ENCODE results near the gene PIP4K2A.

PIP4K2A gene

GRCh38 chr10:22620929-22621328, 93.4 kb downstream of the PIP4K2A start:
- Histone ChIP-seq H3K27ac (no peak overlapping the region), H4K20me1 (peaks cover 0 to 74% (median 19%) of the 10 kb centered on the region in 11 experiments; a peak in 11 of 22 replicates), H3K4me2 (peak overlapping the region in 2 of 11 experiments; percentile 21 to 55; a peak in 2 of 22 replicates), H3K4me3 (no peak overlapping the region), H3K9me3 (replicated peaks in 1 of 11) (peaks cover 0 to 5% (median 0%) of the 10 kb centered on the region in 11 experiments; a peak in 2 of 22 replicates), H3K36me3 (peaks cover 0 to 13% (median 0%) of the 10 kb centered on the region in 11 experiments; a peak in 5 of 22 replicates), H3K4me1 (peaks cover under 1 to 97% (median 8%) of the 10 kb centered on the region in 10 experiments; a peak in 17 of 20 replicates), H3K27me3 (no peaks in the 10 kb centered on the region), H3K9ac (no peak overlapping the region)
- TF ChIP-seq Cebpa-rat (IDR thresholded peaks at IDR 0.05): no peak

DNA sequence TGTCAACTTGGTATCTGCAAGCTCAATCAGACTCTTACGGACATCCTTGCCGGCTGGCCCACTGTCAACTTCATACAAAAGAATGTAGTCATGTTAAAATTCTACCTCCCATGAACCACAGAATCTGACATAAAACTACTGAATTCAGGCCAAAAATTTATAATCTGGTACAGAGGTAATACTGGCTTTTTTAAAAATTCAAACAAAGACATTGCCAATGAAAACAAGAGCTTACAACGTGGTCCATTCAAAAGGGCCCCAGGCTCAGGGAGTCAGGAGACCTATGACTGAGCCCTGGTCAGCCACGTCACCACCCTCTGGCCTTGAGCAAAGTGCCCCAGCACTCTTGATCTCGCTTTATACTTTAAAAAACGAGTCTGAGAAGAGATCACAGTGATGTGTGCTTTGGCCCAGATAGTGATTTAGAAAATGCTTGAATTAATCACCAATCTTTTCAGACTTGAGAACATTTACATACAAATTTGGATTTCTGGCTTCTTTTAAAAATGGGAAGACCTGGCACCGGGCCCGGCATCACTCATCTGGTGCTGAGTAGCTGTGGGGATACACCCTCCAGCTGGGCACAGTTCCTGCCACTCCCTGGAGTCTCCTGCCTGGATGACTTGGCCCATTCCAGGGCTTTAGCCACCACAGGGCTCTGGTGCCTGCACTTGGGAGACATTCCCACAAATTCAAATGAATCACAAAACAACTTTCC, 94.1 kb downstream of the PIP4K2A start:
- Histone ChIP-seq H4K20me1 (peaks cover 0 to 71% (median 12%) of the 10 kb centered on the region in 11 experiments; a peak in 10 of 22 replicates), H3K4me2 (peak overlapping the region in 2 of 11 experiments; percentile 21 to 55; a peak in 4 of 22 replicates)

DNA sequence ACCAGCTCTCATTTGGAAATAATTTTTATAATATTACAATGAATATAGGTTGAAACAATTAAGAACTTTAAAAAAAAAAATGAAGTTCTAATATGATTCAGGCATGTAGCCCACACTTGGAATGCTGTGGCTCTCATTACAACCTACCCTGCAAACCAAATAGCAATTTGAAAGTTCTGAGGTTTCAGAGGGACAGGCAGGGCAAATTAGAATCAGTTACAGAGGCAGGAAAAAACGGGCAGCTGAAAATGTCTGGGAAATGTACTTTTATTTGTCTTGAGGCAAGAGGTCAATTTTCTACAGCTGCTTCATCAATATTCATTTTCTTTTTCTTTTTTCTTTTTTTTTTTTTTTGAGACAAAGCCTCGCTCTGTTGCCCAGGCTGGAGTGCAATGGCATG, 95.3 kb downstream of the PIP4K2A start:
- Histone ChIP-seq H3K27me3 (no peaks in the 10 kb centered on the region), H3K9ac (no peak overlapping the region), H3K4me1 (peaks cover 5 to 98% (median 14%) of the 10 kb centered on the region in 10 experiments; a peak in 17 of 20 replicates), H3K27ac (no peak overlapping the region), H4K20me1 (peaks cover 0 to 83% (median 12%) of the 10 kb centered on the region in 11 experiments; a peak in 12 of 22 replicates), H3K9me3 (replicated peaks in 1 of 11) (peaks cover 0 to 5% (median 0%) of the 10 kb centered on the region in 11 experiments; a peak in 2 of 22 replicates), H3K4me3 (no peak overlapping the region), H3K36me3 (peaks cover 0 to 13% (median 0%) of the 10 kb centered on the region in 11 experiments; a peak in 5 of 22 replicates), H3K4me2 (no peak overlapping the region)
- no peak for TF ChIP-seq Cebpa-rat (IDR thresholded peaks at IDR 0.05)

More for the DNA sequence above, 94.1 kb downstream of the PIP4K2A start:
- H3K27ac ChIP-seq: no peak overlapping the region
- peaks cover 0 to 13% (median 0%) of the 10 kb centered on the region in 11 experiments; a peak in 5 of 22 replicates for H3K36me3 ChIP-seq
- H3K4me1 ChIP-seq: peaks cover 5 to 97% (median 14%) of the 10 kb centered on the region in 10 experiments; a peak in 17 of 20 replicates
- H3K4me3 ChIP-seq: no peak overlapping the region
- no peaks in the 10 kb centered on the region for H3K27me3 ChIP-seq
- TF ChIP-seq Cebpa-rat (IDR thresholded peaks at IDR 0.05): no peak
- no peak overlapping the region for H3K9ac ChIP-seq
- H3K9me3 ChIP-seq (replicated peaks in 1 of 11): peaks cover 0 to 5% (median 0%) of the 10 kb centered on the region in 11 experiments; a peak in 2 of 22 replicates

- H3K9ac ChIP-seq: no peak overlapping the region
- peak overlapping the region in 5 of 11 experiments; percentile 5 to 55 (median 22); a peak in 8 of 22 replicates for H3K4me2 ChIP-seq
- H3K27ac ChIP-seq: no peak overlapping the region
- peaks cover 0 to 15% (median 0%) of the 10 kb centered on the region in 11 experiments; a peak in 5 of 22 replicates for H3K36me3 ChIP-seq
- peaks cover 0 to 86% (median 12%) of the 10 kb centered on the region in 11 experiments; a peak in 13 of 22 replicates for H4K20me1 ChIP-seq
- H3K4me3 ChIP-seq: no peak overlapping the region
- H3K9me3 ChIP-seq (replicated peaks in 1 of 11): peaks cover 0 to 5% (median 0%) of the 10 kb centered on the region in 11 experiments; a peak in 2 of 22 replicates
- no peaks in the 10 kb centered on the region for H3K27me3 ChIP-seq
- TF ChIP-seq Cebpa-rat (IDR thresholded peaks at IDR 0.05): peak in 2 of 11 experiments; percentile 8 to 28; a peak in 1 of 22 replicates
- peaks cover 9 to 98% (median 15%) of the 10 kb centered on the region in 10 experiments; a peak in 17 of 20 replicates for H3K4me1 ChIP-seq
Measured at GRCh38 chr10:22618078-22618785, 96.1 kb downstream of the PIP4K2A start.

DNA sequence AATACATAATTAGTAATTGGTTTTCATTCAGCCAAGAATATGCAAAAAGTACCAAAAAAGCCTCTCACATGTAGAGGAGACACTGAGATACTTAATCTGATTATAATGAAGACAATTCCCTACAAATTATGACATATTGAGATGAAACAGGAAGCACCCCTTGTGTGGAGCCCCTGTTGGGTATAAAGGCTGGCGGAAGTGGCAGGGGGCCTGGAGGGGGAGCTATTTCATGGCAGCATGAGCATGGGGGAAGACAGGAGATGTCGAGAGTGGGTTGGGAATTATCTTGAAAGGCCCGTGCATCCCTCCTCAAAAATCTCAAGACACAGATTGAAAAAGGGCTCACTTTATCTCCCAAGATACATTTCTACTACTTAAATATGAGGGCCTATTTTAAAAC, 96.9 kb downstream of the PIP4K2A start:
- Histone ChIP-seq H3K36me3 (peaks cover 0 to 14% (median 0%) of the 10 kb centered on the region in 11 experiments; a peak in 5 of 22 replicates), H3K4me1 (peaks cover 9 to 98% (median 17%) of the 10 kb centered on the region in 10 experiments; a peak in 18 of 20 replicates), H3K9me3 (replicated peaks in 1 of 11) (peaks cover 0 to 5% (median 0%) of the 10 kb centered on the region in 11 experiments; a peak in 2 of 22 replicates), H3K4me3 (no peak overlapping the region), H3K9ac (no peak overlapping the region), H3K4me2 (peak overlapping the region in 2 of 11 experiments; percentile 22 to 55; a peak in 4 of 22 replicates), H3K27me3 (no peaks in the 10 kb centered on the region), H4K20me1 (peaks cover 0 to 89% (median 16%) of the 10 kb centered on the region in 11 experiments; a peak in 12 of 22 replicates), H3K27ac (no peak overlapping the region)
- TF ChIP-seq Cebpa-rat (IDR thresholded peaks at IDR 0.05): no peak

DNA sequence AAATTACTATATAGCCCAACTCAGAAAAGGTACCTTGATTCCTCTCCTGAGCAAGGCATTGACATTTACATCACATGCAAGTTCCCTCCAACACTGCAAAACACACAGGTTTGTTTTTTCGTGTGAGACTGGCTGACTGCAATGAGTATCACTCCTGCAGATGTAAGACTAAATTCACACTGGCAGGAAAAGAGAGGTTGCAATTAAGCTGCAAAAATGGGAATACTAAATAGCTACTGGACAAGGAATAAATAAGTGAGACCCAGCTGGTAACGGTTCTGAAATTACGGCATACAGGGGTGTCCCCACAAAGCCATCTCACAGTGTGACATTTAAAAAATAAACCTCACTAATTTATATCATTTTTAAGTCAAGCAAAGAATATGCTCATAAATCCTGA, 97.3 kb downstream of the PIP4K2A start:
- no peak for TF ChIP-seq Cebpa-rat (IDR thresholded peaks at IDR 0.05)
- Histone ChIP-seq H3K4me2 (no peak overlapping the region), H3K9me3 (replicated peaks in 1 of 11) (peaks cover 0 to 1% (median 0%) of the 10 kb centered on the region in 11 experiments; a peak in 2 of 22 replicates), H4K20me1 (peaks cover 0 to 89% (median 18%) of the 10 kb centered on the region in 11 experiments; a peak in 13 of 22 replicates), H3K36me3 (peaks cover 0 to 10% (median 0%) of the 10 kb centered on the region in 11 experiments; a peak in 4 of 22 replicates), H3K27me3 (no peaks in the 10 kb centered on the region), H3K4me3 (no peak overlapping the region), H3K4me1 (peaks cover 14 to 98% (median 22%) of the 10 kb centered on the region in 10 experiments), H3K9ac (no peak overlapping the region), H3K27ac (no peak overlapping the region)

DNA sequence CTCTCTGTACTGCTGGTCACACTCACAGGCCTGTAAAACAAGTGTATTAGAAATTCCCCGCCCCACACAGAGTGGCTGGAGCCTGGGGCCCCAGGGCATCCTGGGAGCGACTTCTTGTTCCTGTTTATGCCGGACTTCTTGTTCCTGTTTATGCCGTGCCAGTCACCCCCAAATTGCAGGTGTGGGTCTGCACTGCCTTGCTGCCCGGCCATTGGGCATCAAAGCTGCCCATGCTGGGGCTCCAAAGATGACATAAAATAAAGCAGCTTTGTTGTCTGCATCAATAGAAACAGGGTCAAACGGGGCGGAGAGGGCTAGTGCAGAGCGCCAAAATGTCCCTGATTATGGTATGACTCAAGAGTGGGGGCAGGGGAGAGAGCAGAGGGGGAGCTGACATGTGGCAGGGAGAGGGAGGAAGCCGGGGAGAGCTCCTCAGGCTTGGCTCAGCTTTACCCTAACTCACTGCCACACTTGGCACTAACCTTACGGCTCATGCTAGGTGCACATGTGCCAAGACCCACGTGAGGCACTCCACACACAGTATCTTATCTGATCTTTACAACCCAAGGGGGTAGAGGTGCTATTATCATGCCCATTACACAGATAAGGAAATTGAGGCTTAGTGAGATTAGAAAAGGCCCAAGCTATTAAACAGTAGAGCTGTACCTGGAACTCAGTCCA, 98.4 kb downstream of the PIP4K2A start:
- Histone ChIP-seq H3K9me3 (replicated peaks in 1 of 11) (no peaks in the 10 kb centered on the region), H3K9ac (no peak overlapping the region), H3K36me3 (peaks cover 0 to 12% (median 0%) of the 10 kb centered on the region in 11 experiments; a peak in 2 of 22 replicates), H4K20me1 (peaks cover 0 to 79% (median 13%) of the 10 kb centered on the region in 11 experiments; a peak in 13 of 22 replicates), H3K4me1 (peaks cover 24 to 99% (median 33%) of the 10 kb centered on the region in 10 experiments), H3K4me3 (no peak overlapping the region), H3K27me3 (no peaks in the 10 kb centered on the region), H3K27ac (peak overlapping the region in 3 of 11 experiments; percentile 1 to 43 (median 22); a peak in 4 of 22 replicates), H3K4me2 (peak overlapping the region in 9 of 11 experiments; percentile 15 to 73 (median 47); a peak in 12 of 22 replicates)
- no peak for TF ChIP-seq Cebpa-rat (IDR thresholded peaks at IDR 0.05)

DNA sequence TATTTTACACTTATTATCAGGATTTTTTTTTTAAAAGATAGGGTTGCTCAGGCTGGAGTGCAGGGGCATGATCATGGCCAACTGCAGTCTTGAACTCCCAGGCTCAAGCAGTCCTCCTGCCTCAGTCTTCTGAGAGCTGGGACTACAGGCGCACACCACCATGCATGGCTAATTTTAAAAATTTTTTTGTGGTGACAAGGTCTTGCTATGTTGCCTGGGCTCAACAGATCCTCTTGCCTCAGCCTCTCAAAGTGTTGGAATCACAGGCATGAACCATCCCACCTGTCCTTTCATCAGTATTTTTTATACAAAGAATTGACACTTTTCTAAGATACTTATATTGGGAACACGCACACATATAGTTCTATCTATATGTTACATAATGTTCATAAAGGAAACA, 99.3 kb downstream of the PIP4K2A start:
- Histone ChIP-seq H3K27me3 (no peaks in the 10 kb centered on the region), H3K9me3 (replicated peaks in 1 of 11) (peaks cover 0 to 6% (median 0%) of the 10 kb centered on the region in 11 experiments; a peak in 1 of 22 replicates), H4K20me1 (peaks cover 0 to 70% (median 5%) of the 10 kb centered on the region in 11 experiments; a peak in 11 of 22 replicates), H3K4me3 (no peak overlapping the region), H3K4me1 (peaks cover 31 to 99% (median 35%) of the 10 kb centered on the region in 10 experiments), H3K9ac (no peak overlapping the region), H3K4me2 (peak overlapping the region in 3 of 11 experiments; percentile 66 to 73 (median 70); a peak in 5 of 22 replicates), H3K36me3 (peaks cover 0 to 13% (median 0%) of the 10 kb centered on the region in 11 experiments; a peak in 3 of 22 replicates), H3K27ac (peak overlapping the region in 1 of 11 experiments; percentile 43; a peak in 1 of 22 replicates)
- TF ChIP-seq Cebpa-rat (IDR thresholded peaks at IDR 0.05): no peak

All from BLaER1 treated with 17β-estradiol and CSF1 and Interleukin-3, amounts not matched to agents 10 nM and 100 nM (cell line).